Embryonic facial prominence (tissue), 1 donor: ENCODE measurements around the gene HOXC4.
"Not testable (repeated sequence)": the region's sequence is repeated elsewhere in the genome, so short reads cannot be mapped to it uniquely, and the experiment has no call there.

Experiments used
- DNase-seq: peaks from one replicate; pipeline ENCODE4 v3.0.0-alpha.2; 2016; ENCODE audit errors: extremely low spot score

Gene HOXC4

GRCh38 chr12:54089465-54089864 is 35.8 kb downstream of the HOXC4 start:
- not testable (repeated sequence) for DNase-seq

GRCh38 chr12:54090312-54090711 is 36.7 kb downstream of the HOXC4 start:
- not testable (repeated sequence) for DNase-seq

- DNase-seq, result not testable (repeated sequence)
Measured at GRCh38 chr12:54092943-54093342, 39.3 kb downstream of the HOXC4 start.

- DNase-seq, result not testable (repeated sequence)
Measured at GRCh38 chr12:54095928-54096327, 42.3 kb downstream of the HOXC4 start.

GRCh38 chr12:54098644-54099043 is 45.0 kb downstream of the HOXC4 start:
- DNase-seq, result not testable (repeated sequence)

GRCh38 chr12:54100588-54100987 is 47.0 kb downstream of the HOXC4 start:
- DNase-seq, result not testable (repeated sequence)

GRCh38 chr12:54102223-54102622 is 48.6 kb downstream of the HOXC4 start:
- not testable (repeated sequence) for DNase-seq

GRCh38 chr12:54103827-54104226 is 50.2 kb downstream of the HOXC4 start:
- not testable (repeated sequence) for DNase-seq
